Natural killer cell treated with Interleukin-12 subunit alpha and Interleukin-12 subunit beta and Interleukin-15 and Interleukin-18, amount 100 ng/mL, for 72 hours (primary cell): ENCODE data around the gene TTYH3. TPM values are rescaled to one million over a fixed set of nuclear protein-coding genes. Genes with fewer than 3 reads are reported as not detected.

Experiments
- ATAC-seq, 2 donors: fragments of 150-1000 bp; cut with Tn5 transposase in 1 of 2; sonication (Bioruptor Pico), chemical (Tn5 transposase) in 1 of 2; 2 replicates each; pipeline ENCODE4 v1.10.0; 2021
- DNase-seq: peaks from one replicate; pipeline ENCODE4 v3.0.0; 2022; ENCODE audit warnings: low spot score
- H3K27ac Mint-ChIP-seq, 2 donors: 1 replicate in 1 of 2; 2 replicates in 1 of 2; pipeline ENCODE4 v1.8.0; 2022; ENCODE audit warnings: mixed read lengths in 2 of 2, mild to moderate bottlenecking in 1 of 2, moderate library complexity in 1 of 2
- H3K27me3 Mint-ChIP-seq, 2 donors: 1 replicate in 1 of 2; 2 replicates in 1 of 2; pipeline ENCODE4 v1.8.0; 2022; ENCODE audit warnings: mixed read lengths in 2 of 2
- H3K36me3 Mint-ChIP-seq: one replicate; pipeline ENCODE4 v1.8.0; 2022; ENCODE audit warnings: mixed read lengths
- H3K4me1 Mint-ChIP-seq, 2 donors: 1 replicate in 1 of 2; 2 replicates in 1 of 2; pipeline ENCODE4 v1.8.0; 2022; ENCODE audit warnings: low read depth in 2 of 2, mixed read lengths in 2 of 2, mild to moderate bottlenecking in 1 of 2
- H3K4me3 Mint-ChIP-seq: one replicate; pipeline ENCODE4 v1.8.0; 2022; ENCODE audit warnings: mixed read lengths
- H3K9me3 Mint-ChIP-seq: 2 replicates; pipeline ENCODE4 v1.8.0; 2022; ENCODE audit warnings: mixed read lengths
- total RNA-seq, 2 donors: library from RNA; stranded (reverse); gene quantifications; one replicate each; pipeline ENCODE4 v1.2.3, GENCODE V29; 2022

Gene TTYH3
- total RNA-seq, 2 donors from 2014 or later = 23.7 to 24.8 TPM

GRCh38 chr7:2660359-2661095 lies 28.7 kb downstream of the TTYH3 start:
- H3K27ac Mint-ChIP-seq = no peak overlapping the region
- no peaks in the 10 kb centered on the region for H3K27me3 Mint-ChIP-seq

GRCh38 chr7:2661096-2661449 lies 29.3 kb downstream of the TTYH3 start:
- DNase-seq = no peak

More at GRCh38 chr7:2660359-2661095, 28.7 kb downstream of the TTYH3 start:
- Mint-ChIP-seq H3K9me3 (no peaks in the 10 kb centered on the region), H3K36me3 (peaks cover 6% of the 10 kb centered on the region), H3K4me3 (no peak overlapping the region), H3K4me1 (peaks cover 7% of the 10 kb centered on the region in 2 donors)
- DNase-seq = no peak
- no peak for ATAC-seq

GRCh38 chr7:2661602-2662272 lies 30.0 kb downstream of the TTYH3 start:
- Mint-ChIP-seq H3K36me3 (peaks cover 6% of the 10 kb centered on the region), H3K9me3 (no peaks in the 10 kb centered on the region), H3K27ac (no peak overlapping the region), H3K27me3 (no peaks in the 10 kb centered on the region), H3K4me1 (peaks cover 7% of the 10 kb centered on the region in 2 donors), H3K4me3 (no peak overlapping the region)
- DNase-seq = no peak
- no peak for ATAC-seq

More at GRCh38 chr7:2661096-2661449, 29.3 kb downstream of the TTYH3 start:
- no peak overlapping the region for H3K27ac Mint-ChIP-seq
- peaks cover 7% of the 10 kb centered on the region in 2 donors for H3K4me1 Mint-ChIP-seq
- no peak for ATAC-seq
- no peaks in the 10 kb centered on the region for H3K9me3 Mint-ChIP-seq
- H3K27me3 Mint-ChIP-seq = no peaks in the 10 kb centered on the region
- H3K4me3 Mint-ChIP-seq = no peak overlapping the region
- peaks cover 6% of the 10 kb centered on the region for H3K36me3 Mint-ChIP-seq

GRCh38 chr7:2662273-2663120 lies 30.7 kb downstream of the TTYH3 start:
- peaks cover 0 to 2% of the 10 kb centered on the region in 2 donors for H3K4me1 Mint-ChIP-seq
- H3K27ac Mint-ChIP-seq = no peak overlapping the region
- H3K36me3 Mint-ChIP-seq = no peaks in the 10 kb centered on the region
- no peaks in the 10 kb centered on the region for H3K9me3 Mint-ChIP-seq
- ATAC-seq = no peak
- H3K27me3 Mint-ChIP-seq = peaks cover 0 to 3% of the 10 kb centered on the region in 2 donors
- no peak overlapping the region for H3K4me3 Mint-ChIP-seq
- DNase-seq = no peak

- H3K4me3 Mint-ChIP-seq = no peak overlapping the region
- H3K27ac Mint-ChIP-seq = no peak overlapping the region
- H3K27me3 Mint-ChIP-seq = peaks cover 8 to 11% of the 10 kb centered on the region in 2 donors
- ATAC-seq (no peak), DNase-seq (no peak)
- H3K36me3 Mint-ChIP-seq = no peaks in the 10 kb centered on the region
- peaks cover 0 to 7% of the 10 kb centered on the region in 2 donors for H3K4me1 Mint-ChIP-seq
- H3K9me3 Mint-ChIP-seq = no peaks in the 10 kb centered on the region
These were observed 31.5 kb downstream of the TTYH3 start for GRCh38 chr7:2663121-2663886.

- no peaks in the 10 kb centered on the region for H3K9me3 Mint-ChIP-seq
- no peak overlapping the region for H3K4me3 Mint-ChIP-seq
- H3K36me3 Mint-ChIP-seq = no peaks in the 10 kb centered on the region
- ATAC-seq = no peak
- H3K27ac Mint-ChIP-seq = no peak overlapping the region
- H3K4me1 Mint-ChIP-seq = peaks cover 0 to 7% of the 10 kb centered on the region in 2 donors
- H3K27me3 Mint-ChIP-seq = peaks cover 10 to 12% of the 10 kb centered on the region in 2 donors
- no peak for DNase-seq
These were observed 32.2 kb downstream of the TTYH3 start for GRCh38 chr7:2663960-2664359.

- ATAC-seq (no peak), DNase-seq (no peak)
- Mint-ChIP-seq H3K27me3 (peaks cover 11 to 18% of the 10 kb centered on the region in 2 donors), H3K9me3 (no peaks in the 10 kb centered on the region), H3K4me1 (peaks cover 0 to 7% of the 10 kb centered on the region in 2 donors), H3K27ac (no peak overlapping the region), H3K4me3 (no peak overlapping the region), H3K36me3 (no peaks in the 10 kb centered on the region)
These were observed 33.6 kb downstream of the TTYH3 start for GRCh38 chr7:2665359-2665791.

GRCh38 chr7:2666155-2666554 lies 34.4 kb downstream of the TTYH3 start:
- no peak overlapping the region for H3K27ac Mint-ChIP-seq
- H3K4me3 Mint-ChIP-seq = no peak overlapping the region
- DNase-seq (no peak), ATAC-seq (no peak)
- peaks cover 8 to 14% of the 10 kb centered on the region in 2 donors for H3K4me1 Mint-ChIP-seq
- no peaks in the 10 kb centered on the region for H3K9me3 Mint-ChIP-seq
- H3K27me3 Mint-ChIP-seq = peaks cover 18 to 25% of the 10 kb centered on the region in 2 donors
- no peaks in the 10 kb centered on the region for H3K36me3 Mint-ChIP-seq

GRCh38 chr7:2666588-2667250 lies 34.9 kb downstream of the TTYH3 start:
- DNase-seq (no peak), ATAC-seq (no peak)
- Mint-ChIP-seq H3K36me3 (no peaks in the 10 kb centered on the region), H3K4me1 (peaks cover 9 to 14% of the 10 kb centered on the region in 2 donors), H3K4me3 (no peak overlapping the region), H3K9me3 (no peaks in the 10 kb centered on the region), H3K27ac (no peak overlapping the region), H3K27me3 (peaks cover 18 to 25% of the 10 kb centered on the region in 2 donors)

GRCh38 chr7:2667843-2668242 lies 36.1 kb downstream of the TTYH3 start:
- Mint-ChIP-seq H3K27me3 (peaks cover 18 to 25% of the 10 kb centered on the region in 2 donors), H3K4me1 (peaks cover 9 to 14% of the 10 kb centered on the region in 2 donors), H3K9me3 (no peaks in the 10 kb centered on the region), H3K27ac (peak overlapping the region in 1 of 2 donors; percentile 56), H3K4me3 (no peak overlapping the region), H3K36me3 (no peaks in the 10 kb centered on the region)
- DNase-seq (no peak), ATAC-seq (no peak)

GRCh38 chr7:2668401-2668800 lies 36.6 kb downstream of the TTYH3 start:
- Mint-ChIP-seq H3K4me1 (peaks cover 9 to 14% of the 10 kb centered on the region in 2 donors), H3K4me3 (no peak overlapping the region), H3K27ac (peak overlapping the region in 1 of 2 donors; percentile 56), H3K27me3 (peaks cover 18 to 25% of the 10 kb centered on the region in 2 donors), H3K9me3 (no peaks in the 10 kb centered on the region), H3K36me3 (no peaks in the 10 kb centered on the region)
- ATAC-seq (no peak), DNase-seq (no peak)

GRCh38 chr7:2670171-2670570 lies 38.4 kb downstream of the TTYH3 start:
- no peak for DNase-seq
- Mint-ChIP-seq H3K27ac (no peak overlapping the region), H3K4me1 (peaks cover 9 to 14% of the 10 kb centered on the region in 2 donors), H3K4me3 (no peak overlapping the region), H3K36me3 (no peaks in the 10 kb centered on the region), H3K9me3 (no peaks in the 10 kb centered on the region), H3K27me3 (peaks cover 18 to 31% of the 10 kb centered on the region in 2 donors)
- ATAC-seq = no peak
